ENCODE results near the gene OPN1SW.

The OPN1SW gene

GRCh38 chr7:128775744-128776474 lies at the start of gene OPN1SW:
Gene OPN1SW, minus strand, starts transcription at chr7:128775794. Its CDS starts 13 bp downstream, at chr7:128775781.
- TF ChIP-seq CTCF (IDR thresholded peaks at IDR 0.05) (no peak), ZFX (IDR thresholded peaks at IDR 0.05; ENCODE audit: borderline replicate concordance) (no peak)
- no peak within 1 kb of the TSS for H3K27ac ChIP-seq

- no peak overlapping the region for H3K27ac ChIP-seq
- TF ChIP-seq ZFX (IDR thresholded peaks at IDR 0.05; ENCODE audit: borderline replicate concordance) (no peak), CTCF (IDR thresholded peaks at IDR 0.05) (no peak)
Observed at GRCh38 chr7:128821724-128822123, 46.1 kb upstream of the OPN1SW start.

- H3K27ac ChIP-seq, result no peak overlapping the region
- no peak for TF ChIP-seq CTCF (IDR thresholded peaks at IDR 0.05)
- TF ChIP-seq ZFX (IDR thresholded peaks at IDR 0.05; ENCODE audit: borderline replicate concordance), result no peak
Observed at GRCh38 chr7:128818694-128819093, 43.1 kb upstream of the OPN1SW start.

GRCh38 chr7:128815289-128815942 lies 39.8 kb upstream of the OPN1SW start:
- H3K27ac ChIP-seq, result no peak overlapping the region
- TF ChIP-seq CTCF (IDR thresholded peaks at IDR 0.05) (no peak), ZFX (IDR thresholded peaks at IDR 0.05; ENCODE audit: borderline replicate concordance) (no peak)

- no peak overlapping the region for H3K27ac ChIP-seq
- TF ChIP-seq ZFX (IDR thresholded peaks at IDR 0.05; ENCODE audit: borderline replicate concordance), result no peak
- no peak for TF ChIP-seq CTCF (IDR thresholded peaks at IDR 0.05)
Observed at GRCh38 chr7:128814499-128814898, 38.9 kb upstream of the OPN1SW start.

GRCh38 chr7:128812514-128813168 lies 37.0 kb upstream of the OPN1SW start:
- no peak overlapping the region for H3K27ac ChIP-seq
- TF ChIP-seq CTCF (IDR thresholded peaks at IDR 0.05) (no peak), ZFX (IDR thresholded peaks at IDR 0.05; ENCODE audit: borderline replicate concordance) (no peak)

All from 22Rv1 (cell line).